HG02642 (cell line): Measurements from ENCODE around the gene PRF1.
"Not testable (repeated sequence)": the region's sequence is repeated elsewhere in the genome, so short reads cannot be mapped to it uniquely, and the experiment has no call there.

ENCODE experiments used
- ATAC-seq: cut with Tn5 transposase; IDR thresholded peaks from one replicate; pipeline ENCODE4 v1.9.1; 2021; ENCODE audit warnings: mild to moderate bottlenecking; ENCODE audit not compliant: unreplicated experiment, poor library complexity

PRF1 gene

DNA sequence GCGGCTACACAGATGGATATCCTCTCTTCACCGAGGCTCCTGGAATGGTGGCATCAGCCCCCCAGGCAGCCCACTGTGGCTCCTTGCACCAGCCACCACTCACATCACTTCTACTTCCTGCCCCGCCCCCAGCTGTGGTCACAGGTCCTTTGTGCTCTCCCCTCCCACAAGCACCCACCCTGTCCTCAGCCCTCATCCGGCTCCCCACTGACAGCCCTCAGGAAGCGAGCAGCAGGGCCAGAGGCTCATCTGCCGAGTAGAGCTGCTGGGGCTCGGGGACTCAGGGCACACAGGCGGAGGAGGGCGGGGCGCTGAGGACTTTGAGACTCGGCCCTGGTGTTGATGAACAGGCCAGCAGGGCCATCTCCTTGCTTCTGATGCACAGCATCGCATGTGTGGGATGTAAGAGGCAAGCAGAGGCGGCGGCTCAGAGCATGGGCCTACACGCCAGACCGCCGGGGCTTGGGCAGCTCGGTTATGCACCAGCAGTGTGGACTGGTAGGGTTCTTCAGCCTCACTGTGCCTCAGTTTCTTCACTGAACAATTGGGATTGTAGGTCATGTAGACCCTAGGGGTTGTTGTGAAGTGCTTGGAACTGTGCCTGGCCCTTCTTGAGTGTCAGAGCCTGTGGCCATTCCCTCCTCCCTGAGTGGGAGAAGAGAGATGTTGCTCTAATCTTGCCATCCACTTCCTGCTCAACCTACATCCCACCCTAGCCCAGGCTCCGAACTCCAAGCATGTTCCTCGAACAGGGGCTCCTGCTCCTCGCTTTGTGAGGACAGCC, at the start of gene PRF1:
Gene PRF1 (minus strand): TSS at position 77 of the 784 bp plus-strand sequence. CDS start 1,839 bp downstream, outside the sequence.
- ATAC-seq: no peak

DNA sequence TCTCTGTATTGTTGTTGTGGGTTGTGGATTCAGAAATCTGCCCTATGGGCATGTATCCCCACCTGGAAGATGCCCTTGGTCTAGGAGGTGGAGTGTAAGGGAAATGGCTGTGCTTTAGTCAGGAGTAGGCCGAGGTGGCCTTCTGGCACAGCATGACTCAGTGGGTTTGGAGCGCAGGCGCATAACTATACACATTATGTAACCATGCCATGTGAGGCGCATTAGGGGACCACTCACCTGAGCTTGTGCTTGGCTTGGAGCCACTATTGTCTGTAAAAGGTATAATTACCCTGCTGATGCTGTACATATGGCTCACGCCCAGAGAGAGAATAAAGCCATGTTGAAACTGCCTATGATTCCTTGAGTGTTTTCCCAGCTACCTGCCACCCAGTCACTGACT, 49.1 kb upstream of the PRF1 start:
- ATAC-seq: no peak

DNA sequence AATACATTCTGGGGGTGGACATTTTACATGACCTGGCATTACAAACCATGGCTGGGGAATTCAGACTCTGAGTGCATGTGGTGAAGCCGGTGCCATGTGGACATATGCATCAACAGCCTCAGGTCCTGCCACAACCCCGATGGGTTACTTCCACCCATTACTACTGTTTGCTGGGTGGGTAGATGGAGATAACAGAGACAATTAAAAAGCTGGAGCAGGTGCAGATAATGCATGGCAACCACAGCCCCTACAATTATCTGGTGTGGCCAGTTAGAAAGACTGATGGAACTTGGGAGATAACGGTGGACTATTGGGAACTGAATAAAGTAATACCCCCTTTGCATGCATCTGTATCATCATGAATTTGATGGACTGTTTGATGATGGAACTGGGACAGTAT, 48.2 kb upstream of the PRF1 start:
- ATAC-seq: no peak

DNA sequence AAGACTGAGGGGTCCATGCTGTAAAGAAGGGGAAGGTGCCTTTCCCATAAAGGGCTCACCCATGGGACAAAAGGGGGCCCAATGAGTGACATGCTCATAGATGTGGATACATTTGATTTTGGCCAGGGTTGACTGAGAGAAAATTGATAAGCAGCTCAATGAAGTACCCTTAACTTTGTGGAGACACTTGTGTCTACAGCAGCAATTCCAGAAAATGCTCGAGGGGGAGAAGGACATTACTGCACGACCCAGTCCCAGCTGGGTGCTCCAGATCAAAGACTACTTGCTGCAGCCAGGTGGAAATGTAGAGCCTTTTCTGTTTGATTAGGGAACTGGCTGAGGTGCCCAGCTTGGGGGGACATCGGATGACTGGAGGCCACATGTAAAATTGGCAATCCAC, 47.6 kb upstream of the PRF1 start:
- no peak for ATAC-seq

DNA sequence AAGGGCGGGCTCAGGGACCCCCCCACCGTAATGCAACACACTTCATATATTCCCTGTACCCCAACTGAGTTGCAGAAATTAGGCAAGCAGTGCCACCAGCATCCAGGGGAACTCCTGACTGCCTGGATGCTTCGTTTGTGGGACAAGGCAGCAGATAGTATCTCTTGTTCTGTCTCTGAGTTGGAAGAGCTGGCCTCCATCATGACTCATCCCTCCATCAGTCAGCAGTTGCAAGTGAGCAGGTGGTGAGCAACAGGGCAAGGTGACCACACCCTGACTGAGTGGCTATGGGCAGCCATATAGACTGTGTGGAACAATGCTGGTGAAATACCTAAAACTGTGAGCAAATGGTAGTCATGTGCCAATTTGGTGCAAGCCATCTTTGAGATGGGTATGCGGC, 47.0 kb upstream of the PRF1 start:
- ATAC-seq: no peak

DNA sequence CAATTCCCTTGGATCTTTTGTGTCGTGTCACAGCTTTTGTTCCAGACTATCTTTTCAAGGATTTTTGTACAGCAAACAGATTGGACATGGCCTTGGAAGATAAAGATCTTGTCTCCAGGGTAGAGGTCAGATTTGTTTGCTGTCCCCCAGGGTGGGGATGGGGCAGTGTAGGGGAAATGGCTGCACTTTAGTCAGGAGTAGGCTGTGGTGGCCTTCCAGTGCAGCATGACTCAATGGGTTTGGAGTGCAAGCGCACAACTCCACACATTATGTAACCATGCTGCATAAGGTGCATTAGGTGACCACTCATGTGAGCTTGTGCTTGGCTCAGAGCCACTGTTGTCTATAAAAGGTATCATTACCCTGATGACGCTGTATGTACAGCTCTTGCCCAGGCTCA, 45.9 kb upstream of the PRF1 start:
- ATAC-seq: no peak

DNA sequence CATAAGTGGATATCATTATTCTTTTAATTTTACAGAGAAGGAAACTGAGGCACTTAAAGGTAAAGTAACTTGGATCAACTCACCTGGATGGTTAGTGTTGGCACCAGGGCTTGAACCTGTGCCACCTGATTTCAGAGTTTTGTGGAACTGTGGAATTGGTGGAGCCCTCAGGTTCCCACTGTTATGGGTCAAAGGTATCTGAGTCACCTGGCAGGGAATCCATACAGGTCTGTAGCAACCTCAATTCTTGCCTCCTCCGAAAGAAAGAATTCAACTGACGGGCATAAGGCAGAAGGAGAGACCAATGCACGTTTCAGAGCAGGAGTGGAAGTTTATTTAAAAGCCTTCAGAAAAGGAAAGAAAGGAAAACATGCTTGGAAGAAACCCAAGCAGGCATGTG, 44.5 kb upstream of the PRF1 start:
- ATAC-seq: no peak

DNA sequence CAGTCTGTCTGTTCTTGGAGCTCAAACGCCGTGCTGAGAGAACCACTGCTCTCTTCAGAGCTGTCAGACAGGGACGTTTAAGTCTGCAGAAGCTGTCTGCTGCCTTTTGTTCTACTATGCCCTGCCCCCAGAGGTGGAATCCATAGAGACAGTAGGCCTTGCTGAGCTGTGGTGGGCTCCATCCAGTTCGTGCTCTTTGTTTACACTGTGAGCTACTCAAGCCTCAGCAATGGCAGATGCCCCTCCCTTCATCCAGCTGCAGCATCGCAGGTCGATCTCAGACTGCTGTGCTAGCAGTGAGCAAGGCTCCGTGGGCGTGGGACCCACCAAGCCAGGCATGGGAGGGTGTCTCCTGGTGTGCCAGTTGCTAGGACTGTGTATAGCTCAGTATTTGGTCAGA, 42.4 kb upstream of the PRF1 start:
- not testable (repeated sequence) for ATAC-seq

DNA sequence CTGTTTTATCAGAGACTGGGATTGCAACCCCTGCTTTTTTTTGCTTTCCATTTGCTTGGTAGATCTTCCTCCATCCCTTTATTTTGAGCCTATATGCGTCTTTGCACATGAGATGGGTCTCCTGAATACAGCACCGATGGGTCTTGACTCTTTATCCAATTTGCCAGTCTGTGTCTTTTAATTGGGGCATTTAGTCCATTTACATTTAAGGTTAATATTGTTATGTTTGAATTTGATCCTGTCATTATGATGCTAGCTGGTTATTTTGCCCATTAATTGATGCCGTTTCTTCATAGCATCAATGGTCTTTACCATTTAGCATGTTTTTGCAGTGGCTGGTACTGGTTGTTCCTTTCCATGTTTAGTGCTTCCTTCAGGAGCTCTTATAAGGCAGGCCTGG, 40.7 kb upstream of the PRF1 start:
- not testable (repeated sequence) for ATAC-seq

DNA sequence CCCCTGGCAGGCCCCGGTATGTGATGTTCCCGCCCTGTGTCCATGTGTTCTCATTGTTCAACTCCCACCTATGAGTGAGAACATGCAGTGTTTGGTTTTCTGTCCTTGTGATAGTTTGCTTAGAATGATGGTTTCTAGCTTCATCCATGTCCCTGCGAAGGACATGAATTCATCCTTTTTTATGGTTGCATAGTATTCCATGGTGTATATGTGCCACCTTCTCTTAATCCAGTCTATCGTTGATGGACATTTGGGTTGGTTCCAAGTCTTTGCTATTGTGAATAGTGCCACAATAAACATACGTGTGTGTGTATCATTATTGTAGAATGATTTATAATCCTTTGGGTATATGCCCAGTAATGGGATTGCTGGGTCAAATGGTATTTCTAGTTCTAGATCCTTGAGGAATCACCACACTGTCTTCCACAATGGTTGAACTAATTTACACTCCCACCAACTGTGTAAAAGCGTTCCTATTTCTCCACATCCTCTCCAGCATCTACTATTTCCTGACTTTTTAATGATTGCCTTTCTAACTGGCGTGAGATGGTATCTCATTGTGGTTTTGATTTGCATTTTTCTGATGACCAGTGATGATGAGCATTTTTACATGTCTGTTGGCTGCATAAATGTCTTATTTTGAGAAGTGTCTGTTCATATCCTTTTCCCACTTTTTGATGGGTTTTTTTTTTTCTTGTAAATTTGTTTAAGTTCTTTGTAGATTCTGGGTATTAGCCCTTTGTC, 37.3 kb upstream of the PRF1 start:
- not testable (repeated sequence) for ATAC-seq

DNA sequence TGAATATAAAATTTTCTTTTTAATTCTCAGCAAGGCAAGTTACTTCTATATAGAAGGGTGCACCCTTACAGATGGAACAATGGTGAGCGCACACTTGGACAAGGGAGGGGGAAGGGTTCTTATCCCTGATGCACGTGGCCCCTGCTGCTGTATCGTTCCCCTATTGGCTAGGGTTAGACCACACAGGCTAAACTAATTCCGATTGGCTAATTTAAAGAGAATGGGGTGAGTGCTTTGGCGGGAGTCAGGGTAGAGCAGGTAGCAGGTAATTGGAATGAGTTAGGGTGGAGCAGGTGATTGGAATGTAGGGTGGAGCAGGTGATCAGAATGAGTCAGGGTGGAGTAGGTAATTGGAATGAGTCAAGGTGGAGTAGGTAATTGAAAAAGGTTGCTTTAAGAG, 32.0 kb upstream of the PRF1 start:
- ATAC-seq: not testable (repeated sequence)

DNA sequence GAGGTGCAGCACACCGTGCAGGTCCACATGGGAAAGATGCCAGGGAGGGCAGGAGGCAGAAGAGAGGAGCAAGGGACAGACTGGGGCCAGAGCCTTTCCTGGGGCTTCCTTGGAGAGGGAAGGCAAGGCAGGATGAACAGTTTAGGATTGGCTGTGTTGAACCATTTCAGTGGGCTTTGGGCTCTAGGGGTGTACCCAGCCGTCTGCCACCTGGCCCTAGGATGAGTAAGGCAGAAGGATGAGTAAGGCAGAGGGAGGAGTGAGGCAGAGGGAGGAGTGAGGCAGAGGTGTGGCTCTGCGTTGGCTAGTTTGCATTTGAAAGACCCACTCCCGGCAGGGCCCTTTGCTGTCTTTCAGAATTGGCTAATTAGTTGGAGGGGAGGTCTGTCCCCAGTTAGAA, 31.5 kb upstream of the PRF1 start:
- ATAC-seq: no peak

DNA sequence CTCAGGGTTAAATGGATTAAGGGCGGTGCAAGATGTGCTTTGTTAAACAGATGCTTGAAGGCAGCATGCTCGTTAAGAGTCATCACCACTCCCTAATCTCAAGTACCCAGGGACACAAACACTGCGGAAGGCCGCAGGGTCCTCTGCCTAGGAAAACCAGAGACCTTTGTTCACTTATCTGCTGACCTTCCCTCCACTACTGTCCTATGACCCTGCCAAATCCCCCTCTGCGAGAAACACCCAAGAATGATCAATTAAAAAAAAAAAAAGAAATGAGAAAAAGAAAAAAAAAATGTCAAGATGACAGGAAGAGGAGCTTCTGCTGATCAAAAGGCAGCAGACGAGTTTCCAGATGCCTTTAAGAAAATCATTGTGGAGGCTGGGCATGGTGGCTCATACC, 29.2 kb upstream of the PRF1 start:
- ATAC-seq: not testable (repeated sequence)

DNA sequence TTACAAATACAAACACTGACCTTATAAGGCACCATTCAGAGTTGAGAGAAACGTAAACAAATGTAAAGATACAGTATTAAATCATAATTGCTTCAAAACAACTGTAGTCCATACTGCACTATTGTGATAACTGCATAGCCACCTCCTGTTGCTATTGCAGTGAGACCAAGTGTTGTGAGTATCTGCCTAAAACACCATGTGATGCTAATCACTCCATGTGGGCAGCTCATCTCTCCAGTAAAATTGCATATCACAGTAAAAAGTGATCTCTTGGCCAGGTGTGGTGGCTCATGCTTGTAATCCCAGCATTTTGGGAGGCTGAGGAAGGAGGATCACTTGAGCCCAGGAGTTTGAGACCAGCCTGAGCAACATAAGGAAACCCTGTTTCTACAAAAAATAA, 26.8 kb upstream of the PRF1 start:
- ATAC-seq: no peak

DNA sequence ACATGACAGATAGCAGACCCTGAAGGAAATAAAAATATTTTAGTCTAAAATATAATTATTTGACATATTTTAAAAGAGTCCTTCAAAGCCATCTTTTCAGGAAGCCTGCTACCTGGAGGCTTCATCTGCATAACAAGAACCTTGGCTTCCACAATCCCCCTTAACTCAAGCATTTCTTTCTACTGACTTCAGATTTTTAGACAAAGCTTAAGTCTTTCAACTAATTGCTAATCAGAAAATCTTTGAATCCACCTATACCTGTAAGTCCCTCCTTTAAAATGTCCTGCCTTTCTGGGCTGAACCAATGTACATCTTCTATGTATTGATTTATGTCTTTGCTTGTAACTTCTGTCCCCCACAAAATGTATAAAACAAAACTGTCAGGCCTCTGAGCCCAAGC, 23.5 kb upstream of the PRF1 start:
- ATAC-seq: no peak

DNA sequence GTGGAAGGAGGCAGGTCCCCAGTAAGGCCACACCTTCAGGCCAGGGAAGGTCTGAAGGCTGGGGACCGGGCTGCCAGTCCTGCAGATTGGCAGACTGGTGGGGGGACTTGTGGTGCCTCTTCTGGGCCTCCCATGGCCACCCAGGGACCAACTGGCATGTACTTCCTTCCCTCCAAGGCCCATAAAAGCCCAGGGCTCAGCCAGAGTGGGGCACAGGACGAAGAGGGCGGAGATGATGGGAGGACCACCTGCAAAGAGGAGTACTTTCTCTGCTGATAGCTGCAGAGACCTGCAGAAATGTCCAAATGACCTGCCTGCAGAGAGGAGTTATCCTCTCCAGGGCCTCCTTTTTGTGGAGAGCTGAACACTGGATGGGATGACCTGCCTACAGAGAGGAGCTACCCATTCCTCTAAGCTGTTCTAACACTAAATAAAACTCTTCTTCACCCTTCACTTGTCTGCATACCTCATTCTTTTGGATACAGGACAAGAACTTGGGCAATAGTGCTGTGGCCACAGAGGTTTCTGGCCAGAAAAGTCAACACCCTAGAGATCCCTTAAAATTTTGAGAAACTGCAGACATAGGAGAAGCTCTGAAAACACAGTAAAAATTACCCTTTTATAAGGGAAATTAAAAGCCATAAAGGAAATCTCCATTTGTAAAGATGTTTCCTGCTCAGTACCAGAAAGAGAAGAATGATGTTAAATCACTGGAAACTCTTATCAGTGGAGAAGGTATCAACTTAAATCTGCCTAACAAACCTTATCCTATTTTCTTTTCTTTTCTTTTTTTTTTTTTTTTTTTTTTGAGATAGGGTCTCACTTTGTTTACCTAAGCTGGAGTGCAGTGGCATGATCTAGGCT, 20.7 kb upstream of the PRF1 start:
- ATAC-seq: no peak

DNA sequence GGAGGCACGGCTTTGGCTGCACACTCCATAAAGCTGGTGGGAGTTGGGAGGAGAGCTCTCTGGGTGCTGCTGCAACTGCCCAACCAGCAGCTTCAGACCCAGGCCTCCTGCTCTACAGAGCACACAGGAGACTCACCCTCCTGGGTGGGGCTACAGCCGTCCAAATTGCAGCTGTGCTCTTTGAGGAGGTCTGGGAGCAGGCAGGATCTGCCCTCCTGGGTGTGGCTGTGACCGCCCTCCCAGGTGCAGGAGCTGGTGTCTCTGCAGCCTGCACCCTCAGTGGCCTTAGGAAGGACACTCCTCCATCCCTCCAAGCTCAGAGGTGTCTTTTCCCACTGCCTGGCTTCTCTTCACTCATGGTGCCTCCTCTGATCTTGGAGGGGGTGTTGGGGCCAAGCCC, 20.0 kb upstream of the PRF1 start:
- no peak for ATAC-seq

DNA sequence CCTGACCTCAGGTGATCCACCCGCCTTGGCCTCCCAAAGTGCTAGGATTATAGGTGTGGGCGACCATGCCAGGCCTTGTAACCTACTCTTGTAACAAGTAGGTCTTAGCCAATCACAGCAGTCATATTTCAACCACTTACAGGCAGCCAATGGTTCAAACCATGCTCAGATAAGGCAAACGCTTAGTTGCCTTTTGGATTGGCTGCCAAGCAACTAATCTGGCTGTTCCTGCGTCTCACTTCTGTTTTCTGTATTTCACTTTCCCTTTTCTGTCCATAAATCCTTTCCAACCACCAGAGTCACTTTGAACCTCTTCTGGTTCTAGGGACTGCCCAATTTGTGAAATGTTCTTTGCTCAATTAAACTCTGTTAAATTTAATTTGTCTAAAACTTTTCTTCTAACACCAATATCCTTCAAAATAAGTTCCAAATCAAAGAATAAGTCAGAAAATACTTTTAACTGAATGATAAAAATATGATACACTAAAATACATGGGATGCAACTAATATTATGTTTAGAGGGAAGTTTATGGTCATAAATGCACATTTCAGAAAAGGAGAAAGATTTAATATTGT, 19.1 kb upstream of the PRF1 start:
- ATAC-seq: no peak

DNA sequence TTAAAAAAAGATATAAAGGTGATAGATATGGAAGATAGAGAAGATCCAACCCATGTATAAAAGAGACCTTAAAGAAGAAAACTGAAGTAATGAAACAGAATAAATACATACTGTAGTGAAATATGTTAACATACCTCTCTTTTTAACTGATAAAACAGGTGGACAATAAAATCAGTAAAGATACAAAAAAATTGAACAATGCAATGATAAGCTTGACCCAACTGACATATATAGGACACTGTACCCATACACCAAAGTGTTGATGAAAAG, 17.4 kb upstream of the PRF1 start:
- no peak for ATAC-seq

DNA sequence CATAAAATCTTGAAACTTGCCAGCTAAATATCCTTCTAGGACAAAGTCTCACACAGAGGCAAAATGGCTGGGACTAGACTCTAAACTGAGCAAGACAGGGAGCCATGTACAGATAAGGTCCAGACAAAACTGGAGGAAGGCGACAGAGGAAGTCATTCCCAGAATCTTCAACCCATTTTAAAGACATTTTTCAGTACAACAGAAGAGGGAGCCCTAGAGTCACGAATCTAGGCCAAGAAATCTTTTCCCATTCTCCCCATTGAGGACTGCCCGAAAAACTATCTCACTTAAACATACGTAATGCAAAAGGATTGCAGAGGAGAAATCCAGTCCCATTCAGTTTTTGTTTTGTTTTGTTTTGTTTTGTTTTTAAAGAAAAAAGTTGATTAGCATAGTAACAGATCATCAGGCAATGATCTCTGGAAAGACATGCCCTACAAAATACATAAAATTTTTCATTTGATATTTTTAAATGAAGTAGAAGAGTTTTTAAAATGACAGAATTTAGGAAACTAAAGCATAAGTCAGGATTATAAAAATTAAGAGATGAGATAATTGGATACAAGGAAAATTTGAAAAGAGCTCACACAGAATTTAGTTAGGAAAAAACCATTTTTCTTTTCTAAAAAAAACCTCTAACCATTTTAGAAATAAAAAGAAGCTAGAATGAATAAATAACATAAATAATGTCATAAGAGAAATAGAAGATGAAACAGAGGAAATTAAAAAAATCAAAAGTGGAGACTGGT, 16.9 kb upstream of the PRF1 start:
- no peak for ATAC-seq
